ENCODE data around the gene NPAS2. TPM values are rescaled to one million over a fixed set of nuclear protein-coding genes. Genes with fewer than 3 reads are reported as not detected.

NPAS2 gene
- total RNA-seq, 1 experiment from 2014 or later, result 93.5 TPM

- DNase-seq (ENCODE audit: low read depth), result peak; percentile 91
These were observed 34.2 kb downstream of the NPAS2 start for GRCh38 chr2:100853909-100854810.

GRCh38 chr2:100855084-100855483 is 35.1 kb downstream of the NPAS2 start:
- DNase-seq (ENCODE audit: low read depth), result no peak

GRCh38 chr2:100855606-100856005 is 35.7 kb downstream of the NPAS2 start:
- DNase-seq (ENCODE audit: low read depth), result no peak

- no peak for DNase-seq (ENCODE audit: low read depth)
These were observed 36.8 kb downstream of the NPAS2 start for GRCh38 chr2:100856732-100857131.

DNA sequence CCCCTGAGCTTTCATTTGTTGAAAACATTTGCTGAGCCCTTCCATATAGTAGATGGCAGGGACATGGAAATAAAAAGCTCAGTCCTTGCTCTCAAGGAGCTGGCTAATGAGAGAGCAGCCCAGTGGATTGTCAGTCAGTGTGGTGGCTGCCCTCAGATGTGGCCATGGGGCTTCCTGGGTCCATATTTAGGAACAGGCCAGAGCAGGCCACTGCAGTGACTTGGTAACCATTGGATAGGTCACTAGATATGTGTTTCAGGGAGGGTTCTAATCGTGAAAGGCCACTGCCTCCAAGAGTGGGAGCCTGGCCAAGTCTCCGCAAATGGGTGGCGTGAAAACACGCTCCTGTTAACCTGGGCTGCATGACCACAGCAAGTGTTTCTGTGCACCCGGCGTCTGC is 37.4 kb downstream of the NPAS2 start:
- no peak for DNase-seq (ENCODE audit: low read depth)

- peak; percentile 55 for DNase-seq (ENCODE audit: low read depth)
These were observed 38.0 kb downstream of the NPAS2 start for GRCh38 chr2:100857915-100858314.

GRCh38 chr2:100859902-100860301 is 40.0 kb downstream of the NPAS2 start:
- no peak for DNase-seq (ENCODE audit: low read depth)

- DNase-seq (ENCODE audit: low read depth), result no peak
These were observed 41.4 kb downstream of the NPAS2 start for GRCh38 chr2:100861340-100861739.

DNA sequence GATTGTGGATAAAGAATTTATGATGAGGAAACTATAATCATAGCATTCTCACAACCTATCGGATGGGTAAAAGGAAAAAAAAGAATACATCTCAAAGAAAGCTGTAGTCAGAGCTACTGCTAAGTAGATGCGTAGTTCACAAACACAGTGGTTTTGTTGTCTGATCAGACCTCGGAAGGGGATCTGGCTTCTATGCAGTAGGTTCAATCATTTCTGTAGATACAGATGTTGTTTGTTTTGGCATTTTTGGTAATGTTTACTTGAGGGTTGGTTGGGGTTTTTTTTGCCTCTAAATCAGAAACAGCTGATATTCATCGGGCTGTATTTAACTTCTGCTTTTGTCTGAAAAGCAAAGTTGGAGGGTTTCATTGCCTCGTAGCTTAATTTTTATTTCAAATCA is 42.1 kb downstream of the NPAS2 start:
- no peak for DNase-seq (ENCODE audit: low read depth)

GRCh38 chr2:100865816-100866460 is 46.0 kb downstream of the NPAS2 start:
- peak; percentile 71 for DNase-seq (ENCODE audit: low read depth)

DNA sequence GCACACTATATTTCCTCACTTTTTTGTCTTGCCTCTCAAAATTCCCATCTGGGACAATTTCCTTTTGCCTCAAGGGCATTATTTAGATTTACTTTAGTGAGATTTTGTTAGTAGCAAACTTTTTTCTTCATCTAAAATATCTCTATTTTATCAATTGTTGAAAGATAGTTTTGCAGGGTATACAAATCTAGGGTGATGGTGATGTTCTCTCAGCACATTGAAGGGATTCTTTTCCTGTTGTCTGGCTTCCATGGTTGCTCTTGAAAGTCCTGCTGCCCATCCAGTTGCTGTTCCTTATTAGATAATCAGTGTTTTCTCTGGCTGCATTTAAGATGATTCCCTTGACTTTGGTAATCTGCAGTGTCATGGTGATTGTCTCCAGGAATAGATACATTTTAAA is 48.1 kb downstream of the NPAS2 start:
- DNase-seq (ENCODE audit: low read depth), result no peak

GRCh38 chr2:100869120-100869519 is 49.2 kb downstream of the NPAS2 start:
- no peak for DNase-seq (ENCODE audit: low read depth)

DNA sequence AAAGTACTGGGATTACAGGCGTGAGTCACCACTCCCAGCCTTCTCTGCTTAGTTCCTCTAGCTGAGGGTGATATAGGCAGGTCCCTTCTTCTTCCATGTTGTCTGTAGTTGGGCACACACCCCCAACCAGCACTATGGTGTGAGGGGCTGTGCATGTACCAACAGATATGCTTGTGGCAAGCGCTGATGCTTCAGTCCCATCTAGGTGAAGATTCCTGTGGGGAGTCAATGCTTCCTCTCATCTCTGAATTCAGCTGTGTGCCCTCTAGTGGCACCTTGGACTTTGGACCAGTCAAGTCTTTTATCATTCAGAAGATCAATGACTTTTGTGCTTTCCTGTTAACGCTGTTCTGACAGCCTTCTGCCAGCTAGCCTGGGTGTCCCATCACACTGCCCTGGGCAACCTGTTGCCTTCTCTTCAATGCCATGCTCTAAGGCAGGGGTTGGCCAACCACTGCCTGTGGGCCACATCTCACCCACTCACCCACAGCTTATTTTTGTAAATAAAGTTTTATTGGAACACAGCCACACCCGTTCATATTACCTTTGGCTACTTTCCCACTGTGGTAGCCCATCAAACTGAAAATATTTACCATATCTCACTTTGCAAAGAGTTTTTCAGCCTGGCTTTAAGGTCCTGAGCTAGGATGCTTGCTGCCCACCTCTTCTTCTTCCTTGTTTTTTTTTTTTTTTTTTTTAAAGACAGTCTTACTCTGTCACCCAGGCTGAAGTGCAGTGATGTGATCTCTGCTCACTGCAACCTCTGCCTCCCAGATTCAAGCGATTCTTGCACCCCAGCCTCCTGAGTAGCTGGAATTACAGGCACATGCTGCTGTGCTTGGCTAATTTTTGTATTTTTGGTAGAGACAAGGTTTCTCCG is 51.0 kb downstream of the NPAS2 start:
- DNase-seq (ENCODE audit: low read depth), result no peak

GRCh38 chr2:100875516-100876230 is 55.7 kb downstream of the NPAS2 start:
- DNase-seq (ENCODE audit: low read depth), result peak; percentile 74

- DNase-seq (ENCODE audit: low read depth), result peak; percentile 90
These were observed 56.4 kb downstream of the NPAS2 start for GRCh38 chr2:100876231-100876860.

DNA sequence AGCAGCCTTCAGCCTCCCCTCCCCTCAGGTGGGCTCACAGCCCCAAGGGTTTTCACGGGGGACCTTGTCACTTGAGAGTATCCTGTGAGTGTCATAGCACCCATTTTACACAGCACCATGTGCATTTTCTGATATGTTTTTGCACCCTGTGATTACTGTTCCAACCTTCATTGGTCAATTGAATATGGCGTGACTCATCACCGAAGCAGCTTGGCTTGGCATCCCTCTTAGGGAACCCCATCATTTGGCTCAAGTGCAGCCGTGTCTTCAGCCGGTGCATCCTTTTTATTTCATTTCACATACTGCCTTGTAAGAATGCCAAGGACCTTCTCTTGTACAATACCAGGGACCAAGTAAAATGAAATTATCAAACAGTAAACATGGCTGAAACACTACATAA is 57.6 kb downstream of the NPAS2 start:
- peak; percentile 92 for DNase-seq (ENCODE audit: low read depth)

DNA sequence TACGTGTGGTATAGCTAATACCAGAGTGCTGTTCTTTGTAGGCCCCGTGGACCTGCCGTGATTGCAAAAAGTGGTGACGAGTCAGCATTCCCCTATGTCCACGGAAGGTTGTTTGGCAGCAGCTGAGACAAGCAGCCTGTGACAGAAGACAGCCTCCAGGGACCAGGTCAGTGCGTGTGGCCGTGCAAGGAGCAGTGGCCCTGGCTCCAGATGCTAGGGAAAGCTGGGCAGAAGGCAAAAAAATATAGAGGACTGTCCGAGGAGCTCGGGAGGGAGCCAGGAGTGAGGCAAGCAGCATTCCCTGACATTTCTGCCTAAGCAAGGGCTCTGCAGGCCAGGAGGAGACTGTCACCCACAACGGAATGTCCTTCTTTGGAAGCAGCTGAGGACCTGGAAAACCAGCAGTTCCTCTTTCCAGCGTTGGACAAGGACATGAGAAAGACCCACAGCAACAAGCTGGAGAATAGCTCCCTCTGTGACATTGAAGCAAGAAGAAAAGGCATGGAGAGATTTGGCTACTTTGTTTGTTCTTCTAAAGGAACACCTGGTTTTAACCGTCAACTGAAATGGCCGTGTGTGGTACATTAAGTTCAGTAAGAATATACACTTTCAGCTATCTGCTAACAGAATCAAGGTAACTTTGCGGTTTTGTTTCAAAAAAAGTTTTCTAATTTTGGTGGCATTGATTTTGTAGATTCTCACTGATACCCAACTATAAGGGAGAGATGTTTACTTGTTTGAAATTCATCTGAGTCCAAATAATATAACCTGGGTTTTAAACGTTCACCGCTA is 58.3 kb downstream of the NPAS2 start:
- DNase-seq (ENCODE audit: low read depth), result no peak

DNA sequence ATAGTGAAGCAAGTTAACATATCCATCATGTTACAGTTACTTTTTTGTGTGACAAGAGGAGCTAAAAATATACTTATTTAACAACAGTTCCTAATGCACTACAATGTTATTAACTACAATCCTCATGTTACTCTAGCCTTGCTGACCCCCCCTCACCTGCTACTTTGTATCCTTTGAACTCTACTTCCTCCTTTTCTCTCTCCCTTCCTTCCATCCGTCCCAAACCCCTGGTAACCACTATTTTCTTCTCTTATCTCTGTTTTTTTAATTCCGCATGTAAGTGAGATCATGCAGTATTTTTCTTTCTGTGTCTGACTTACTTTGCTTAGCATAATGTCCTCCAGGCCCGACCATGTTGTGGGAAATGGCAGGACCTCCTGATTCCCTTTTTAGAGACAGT is 59.4 kb downstream of the NPAS2 start:
- no peak for DNase-seq (ENCODE audit: low read depth)

DNA sequence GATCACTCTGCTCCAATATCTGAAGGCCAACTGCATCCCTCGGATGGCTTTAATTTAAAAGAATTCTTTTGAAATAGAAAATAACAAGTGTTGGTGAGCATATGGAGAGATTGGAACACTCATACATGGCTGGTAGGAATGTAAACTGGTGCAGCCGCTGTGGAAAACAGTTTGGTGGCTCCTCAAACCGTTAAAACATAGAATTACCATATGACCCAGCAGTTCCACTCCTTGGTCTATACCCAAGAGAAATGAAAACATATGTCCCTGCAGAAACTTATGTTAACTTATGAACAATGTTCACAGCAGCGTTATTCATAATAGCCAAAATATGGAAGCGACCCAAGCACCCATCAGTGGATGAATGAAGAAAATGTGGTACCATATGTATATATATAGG is 60.1 kb downstream of the NPAS2 start:
- no peak for DNase-seq (ENCODE audit: low read depth)

DNA sequence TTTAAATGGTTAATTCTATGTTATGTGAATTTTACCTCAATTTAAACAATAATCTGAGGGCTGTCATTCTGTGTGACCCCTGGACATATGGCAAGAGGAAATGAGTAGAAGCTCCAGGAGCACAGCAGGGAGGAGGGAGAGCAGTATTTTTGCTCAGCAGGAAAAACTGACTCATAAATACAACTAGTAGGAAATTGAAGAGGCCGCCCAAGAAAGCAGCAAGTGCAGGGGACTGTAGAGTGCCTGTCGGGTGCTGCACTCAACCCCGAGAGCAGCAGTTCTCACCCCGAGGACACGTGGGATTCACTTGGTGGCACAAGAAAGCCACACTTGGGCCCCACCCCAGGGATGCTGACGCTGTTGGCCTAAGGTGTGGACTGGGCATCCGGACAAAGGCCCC is 60.8 kb downstream of the NPAS2 start:
- peak; percentile 44 for DNase-seq (ENCODE audit: low read depth)
